ENCODE results near the gene LAMA3.
A peak's percentile ranks its signal among the peaks of the same experiment; 100 is the strongest.

The LAMA3 gene

GRCh38 chr18:23778828-23779227 lies 89.6 kb downstream of the LAMA3 start:
- DNase-seq (ENCODE audit: low read depth in 3 of 3) = no peak

GRCh38 chr18:23779696-23780303 lies 90.5 kb downstream of the LAMA3 start:
- DNase-seq (ENCODE audit: low read depth in 3 of 3) = no peak

- no peak for DNase-seq (ENCODE audit: low read depth in 3 of 3)
Observed at GRCh38 chr18:23784832-23785245, 95.6 kb downstream of the LAMA3 start.

- no peak for DNase-seq (ENCODE audit: low read depth in 3 of 3)
Observed at GRCh38 chr18:23793051-23793450, 103.8 kb downstream of the LAMA3 start.

GRCh38 chr18:23793985-23794867 lies 105.0 kb downstream of the LAMA3 start:
- no peak for DNase-seq (ENCODE audit: low read depth in 3 of 3)

- DNase-seq (ENCODE audit: low read depth in 3 of 3) = no peak
Observed at GRCh38 chr18:23798249-23798648, 109.0 kb downstream of the LAMA3 start.

GRCh38 chr18:23798824-23799223 lies 109.6 kb downstream of the LAMA3 start:
- no peak for DNase-seq (ENCODE audit: low read depth in 3 of 3)

- DNase-seq (ENCODE audit: low read depth in 3 of 3) = no peak
Observed at GRCh38 chr18:23799540-23799939, 110.3 kb downstream of the LAMA3 start.

GRCh38 chr18:23800902-23801301 lies 111.6 kb downstream of the LAMA3 start:
- DNase-seq (ENCODE audit: low read depth in 3 of 3) = no peak

- no peak for DNase-seq (ENCODE audit: low read depth in 3 of 3)
Observed at GRCh38 chr18:23802817-23803216, 113.6 kb downstream of the LAMA3 start.

- DNase-seq (ENCODE audit: low read depth in 3 of 3) = no peak
Observed at GRCh38 chr18:23803755-23804154, 114.5 kb downstream of the LAMA3 start.

- DNase-seq (ENCODE audit: low read depth in 3 of 3) = no peak
Observed at GRCh38 chr18:23805898-23806297, 116.6 kb downstream of the LAMA3 start.

- no peak for DNase-seq (ENCODE audit: low read depth in 3 of 3)
Observed at GRCh38 chr18:23809415-23809814, 120.2 kb downstream of the LAMA3 start.

GRCh38 chr18:23810396-23810795 lies 121.1 kb downstream of the LAMA3 start:
- peak in 1 of 3 experiments; percentile 10 for DNase-seq (ENCODE audit: low read depth in 3 of 3)

GRCh38 chr18:23811176-23811575 lies 121.9 kb downstream of the LAMA3 start:
- no peak for DNase-seq (ENCODE audit: low read depth in 3 of 3)

- no peak for DNase-seq (ENCODE audit: low read depth in 3 of 3)
Observed at GRCh38 chr18:23812546-23813440, 123.5 kb downstream of the LAMA3 start.

- DNase-seq (ENCODE audit: low read depth in 3 of 3) = no peak
Observed at GRCh38 chr18:23814991-23815614, 125.8 kb downstream of the LAMA3 start.

GRCh38 chr18:23816021-23816420 lies 126.8 kb downstream of the LAMA3 start:
- DNase-seq (ENCODE audit: low read depth in 3 of 3) = no peak

GRCh38 chr18:23816740-23817139 lies 127.5 kb downstream of the LAMA3 start:
- no peak for DNase-seq (ENCODE audit: low read depth in 3 of 3)

- no peak for DNase-seq (ENCODE audit: low read depth in 3 of 3)
Observed at GRCh38 chr18:23819001-23819400, 129.7 kb downstream of the LAMA3 start.

- no peak for DNase-seq (ENCODE audit: low read depth in 3 of 3)
Observed at GRCh38 chr18:23822590-23823385, 133.5 kb downstream of the LAMA3 start.

All from stimulated activated CD4-positive, alpha-beta T cell treated with anti-CD3 and anti-CD28 coated beads, TNF-alpha, amount 100 ng/mL, for 24 hours (primary cell).